SH-SY5Y (cell line): ENCODE data around the gene CTIF.

ENCODE experiments used
- GATA2 ChIP-seq: IDR thresholded peaks from 2 replicates; pipeline ENCODE4 v1.6.1; 2011; ENCODE audit warnings: mild to moderate bottlenecking, low read depth, low read length
- GATA3 ChIP-seq: IDR thresholded peaks from 2 replicates; pipeline ENCODE4 v1.6.1; 2011; ENCODE audit warnings: low read depth, mild to moderate bottlenecking, low read length, moderate library complexity

DNA sequence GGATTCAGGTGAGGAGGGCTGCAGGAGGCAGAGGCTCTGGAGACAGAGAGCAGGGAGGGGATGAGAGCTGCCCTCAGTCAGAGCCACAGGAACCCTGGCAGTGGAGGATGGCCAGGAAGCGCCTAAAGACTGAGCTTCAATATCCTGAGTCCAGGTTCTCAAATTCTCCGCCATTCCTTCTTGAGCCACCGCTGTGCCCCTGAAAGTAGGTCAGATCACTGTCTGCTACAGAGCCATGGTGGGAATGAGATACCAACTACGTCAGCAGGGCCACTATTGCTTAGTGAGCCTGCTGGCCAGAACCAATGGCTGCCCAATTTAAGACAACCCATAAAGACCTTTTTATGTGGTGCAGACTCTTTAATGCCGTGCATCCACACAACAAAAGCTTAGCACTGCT is 155.5 kb downstream of the CTIF start:
- no peak for TF ChIP-seq GATA2
- no peak for TF ChIP-seq GATA3
